ENCODE data around the gene SDHA. TPM values are rescaled to one million over a fixed set of nuclear protein-coding genes. Genes with fewer than 3 reads are reported as not detected.
A peak's percentile ranks its signal among the peaks of the same experiment; 100 is the strongest.
"Not testable (repeated sequence)": the region's sequence is repeated elsewhere in the genome, so short reads cannot be mapped to it uniquely, and the experiment has no call there.

SDHA gene
- total RNA-seq, 4 donors from 2014 or later, result 86.0 to 150 (median 115) TPM

DNA sequence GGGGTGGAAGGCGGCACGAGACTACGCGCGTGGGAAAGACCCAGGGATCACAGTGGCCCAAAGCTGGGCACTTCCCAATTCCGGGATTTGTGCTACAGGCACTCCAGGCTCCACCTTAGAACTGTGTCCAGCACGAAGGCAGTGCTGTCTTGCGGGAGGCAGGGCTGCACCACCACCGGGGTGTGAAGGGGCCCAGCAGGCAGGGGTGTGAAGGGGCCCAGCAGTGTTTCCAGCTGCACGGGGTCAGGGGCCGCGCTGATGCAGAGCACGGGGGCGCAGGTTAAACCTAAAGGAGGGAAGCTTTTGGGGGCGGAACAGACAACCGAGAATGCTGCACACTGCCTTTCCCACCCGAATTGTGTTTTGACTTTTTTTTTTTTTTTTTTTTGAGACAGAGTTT is 52.2 kb downstream of the SDHA start:
- H3K4me1 ChIP-seq, result peaks cover 18 to 38% (median 32%) of the 10 kb centered on the region in 4 donors
- peak overlapping the region; percentile 85 to 93 (median 88) for H3K27ac ChIP-seq (replicated peaks in 1 of 4)
- intact Hi-C loops (cut with DNase I), result no loop called here
- 66% methylated on average over 17 of the region's 17 CpGs for WGBS
- peaks cover 6 to 41% (median 26%) of the 10 kb centered on the region in 4 donors for H3K36me3 ChIP-seq
- H3K9me3 ChIP-seq, result no peaks in the 10 kb centered on the region
- no peaks in the 10 kb centered on the region for H3K27me3 ChIP-seq
- DNase-seq (ENCODE audit: extremely low spot score), result no peak
- peak overlapping the region in 3 of 4 donors; percentile 71 to 88 (median 86) for H3K4me3 ChIP-seq
- TF ChIP-seq POLR2AphosphoS5 (IDR thresholded peaks at IDR 0.05) (no peak), POLR2A (IDR thresholded peaks at IDR 0.05; ENCODE audit: low read depth) (no peak), EP300 (IDR thresholded peaks at IDR 0.05) (no peak)
- TF ChIP-seq, protein P1, sequence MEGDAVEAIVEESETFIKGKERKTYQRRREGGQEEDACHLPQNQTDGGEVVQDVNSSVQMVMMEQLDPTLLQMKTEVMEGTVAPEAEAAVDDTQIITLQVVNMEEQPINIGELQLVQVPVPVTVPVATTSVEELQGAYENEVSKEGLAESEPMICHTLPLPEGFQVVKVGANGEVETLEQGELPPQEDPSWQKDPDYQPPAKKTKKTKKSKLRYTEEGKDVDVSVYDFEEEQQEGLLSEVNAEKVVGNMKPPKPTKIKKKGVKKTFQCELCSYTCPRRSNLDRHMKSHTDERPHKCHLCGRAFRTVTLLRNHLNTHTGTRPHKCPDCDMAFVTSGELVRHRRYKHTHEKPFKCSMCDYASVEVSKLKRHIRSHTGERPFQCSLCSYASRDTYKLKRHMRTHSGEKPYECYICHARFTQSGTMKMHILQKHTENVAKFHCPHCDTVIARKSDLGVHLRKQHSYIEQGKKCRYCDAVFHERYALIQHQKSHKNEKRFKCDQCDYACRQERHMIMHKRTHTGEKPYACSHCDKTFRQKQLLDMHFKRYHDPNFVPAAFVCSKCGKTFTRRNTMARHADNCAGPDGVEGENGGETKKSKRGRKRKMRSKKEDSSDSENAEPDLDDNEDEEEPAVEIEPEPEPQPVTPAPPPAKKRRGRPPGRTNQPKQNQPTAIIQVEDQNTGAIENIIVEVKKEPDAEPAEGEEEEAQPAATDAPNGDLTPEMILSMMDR (IDR thresholded peaks at IDR 0.05), result no peak

DNA sequence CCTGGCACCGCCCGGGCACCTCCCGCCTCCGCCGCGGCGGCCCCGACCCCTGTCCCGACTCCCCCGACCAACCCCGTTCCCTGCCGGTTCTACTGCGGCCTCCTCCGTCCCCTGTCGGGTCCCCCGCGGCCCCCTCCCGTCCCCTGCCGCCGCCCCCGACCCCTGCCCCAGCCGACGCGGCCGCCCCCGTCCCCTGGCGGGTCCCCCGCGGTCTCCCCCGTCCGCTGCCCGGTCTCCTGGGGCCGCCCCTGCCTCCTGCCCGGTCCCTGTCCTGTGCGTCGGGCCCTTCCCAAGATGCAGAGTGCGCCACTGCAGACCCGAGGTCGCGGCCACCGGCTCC is 53.7 kb downstream of the SDHA start:
- Histone ChIP-seq H3K36me3 (peaks cover 6 to 44% (median 24%) of the 10 kb centered on the region in 4 donors), H3K4me3 (peak overlapping the region; percentile 71 to 88 (median 86)), H3K4me1 (peaks cover 18 to 39% (median 32%) of the 10 kb centered on the region in 4 donors), H3K27ac (replicated peaks in 1 of 4) (peak overlapping the region; percentile 85 to 93 (median 88))
- H3K9me3 ChIP-seq; DNase-seq (ENCODE audit: extremely low spot score); H3K27me3 ChIP-seq; intact Hi-C loops (cut with DNase I): not testable (repeated sequence)
- WGBS, result 0% methylated on average over 3 of the region's 41 CpGs

DNA sequence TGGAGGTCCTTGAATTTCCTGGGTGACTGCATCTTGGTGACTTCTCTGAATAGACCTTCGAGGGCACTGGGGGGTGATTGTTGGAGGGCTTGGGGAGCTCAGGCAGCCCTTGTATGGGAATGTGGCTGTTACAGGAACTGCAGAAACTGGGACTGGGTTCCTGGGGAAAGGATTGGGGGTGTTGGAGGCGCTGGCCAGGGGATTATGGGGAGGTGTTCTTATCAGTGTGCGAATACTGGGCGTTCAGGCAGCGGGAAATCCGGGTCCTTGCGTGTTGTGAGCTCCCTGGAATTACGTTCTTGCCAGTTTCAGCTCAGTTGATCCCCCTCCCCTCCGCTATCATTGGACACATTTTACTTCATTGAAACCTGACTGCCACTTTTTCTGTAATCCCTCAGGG is 55.0 kb downstream of the SDHA start:
- intact Hi-C loops (cut with DNase I); DNase-seq (ENCODE audit: extremely low spot score); H3K27me3 ChIP-seq; H3K27ac ChIP-seq (replicated peaks in 1 of 4); H3K9me3 ChIP-seq: not testable (repeated sequence)
- Histone ChIP-seq H3K36me3 (peaks cover 6 to 45% (median 26%) of the 10 kb centered on the region in 4 donors), H3K4me3 (peak overlapping the region in 1 of 4 donors; percentile 71), H3K4me1 (peaks cover 18 to 39% (median 32%) of the 10 kb centered on the region in 4 donors)
- WGBS, result 90% methylated on average over 9 of the region's 9 CpGs

DNA sequence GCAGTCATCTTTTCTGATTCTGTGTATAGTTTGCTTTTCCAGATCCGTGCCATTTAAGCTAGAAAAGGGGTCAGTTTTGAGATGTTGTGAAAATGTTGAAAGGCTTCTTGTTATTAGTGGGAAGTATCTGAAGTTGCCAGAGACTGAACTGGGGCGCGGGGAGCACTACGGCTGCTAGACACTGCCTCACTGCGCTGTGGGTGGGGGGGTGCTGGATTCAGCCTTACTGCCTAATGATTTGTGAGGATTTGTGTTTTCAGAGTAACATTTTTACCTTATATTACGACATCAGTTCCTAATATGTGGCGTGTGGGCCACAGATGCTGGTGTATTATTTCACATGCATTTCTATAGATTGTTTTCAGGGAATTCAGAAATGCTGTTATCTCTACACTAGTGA is 55.4 kb downstream of the SDHA start:
- intact Hi-C loops (cut with DNase I); H3K27ac ChIP-seq (replicated peaks in 1 of 4): not testable (repeated sequence)
- 88% methylated on average over 7 of the region's 7 CpGs for WGBS

DNA sequence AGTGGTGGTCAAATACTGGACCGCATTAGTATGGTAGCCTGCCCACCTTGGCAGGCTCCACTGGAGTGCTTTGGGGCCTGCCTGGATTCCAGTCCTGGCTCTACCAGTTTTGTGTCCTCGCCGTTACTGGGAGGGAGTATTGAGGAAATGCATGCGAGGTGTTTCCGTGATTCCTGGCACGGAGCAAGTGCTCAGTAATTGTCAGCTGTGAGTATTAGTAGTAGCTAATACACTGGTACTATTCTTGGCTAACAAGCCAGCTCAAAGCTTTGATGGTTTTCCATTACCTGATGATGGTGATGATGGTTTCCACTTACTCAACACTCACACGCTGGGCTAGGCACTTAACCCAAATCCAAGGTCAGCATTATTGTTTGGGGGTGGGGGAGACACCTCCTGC is 56.2 kb downstream of the SDHA start:
- H3K27ac ChIP-seq (replicated peaks in 1 of 4); H3K4me3 ChIP-seq; intact Hi-C loops (cut with DNase I); DNase-seq (ENCODE audit: extremely low spot score); H3K27me3 ChIP-seq; H3K9me3 ChIP-seq: not testable (repeated sequence)
- peaks cover 6 to 49% (median 30%) of the 10 kb centered on the region in 4 donors for H3K36me3 ChIP-seq
- WGBS, result 84% methylated on average over 7 of the region's 7 CpGs
- H3K4me1 ChIP-seq, result peaks cover 18 to 39% (median 32%) of the 10 kb centered on the region in 4 donors

More for the DNA sequence above, 55.4 kb downstream of the SDHA start:
- peaks cover 6 to 45% (median 28%) of the 10 kb centered on the region in 4 donors for H3K36me3 ChIP-seq
- H3K4me1 ChIP-seq, result peaks cover 18 to 39% (median 32%) of the 10 kb centered on the region in 4 donors
- not testable (repeated sequence) for DNase-seq (ENCODE audit: extremely low spot score); H3K9me3 ChIP-seq; H3K4me3 ChIP-seq; H3K27me3 ChIP-seq

DNA sequence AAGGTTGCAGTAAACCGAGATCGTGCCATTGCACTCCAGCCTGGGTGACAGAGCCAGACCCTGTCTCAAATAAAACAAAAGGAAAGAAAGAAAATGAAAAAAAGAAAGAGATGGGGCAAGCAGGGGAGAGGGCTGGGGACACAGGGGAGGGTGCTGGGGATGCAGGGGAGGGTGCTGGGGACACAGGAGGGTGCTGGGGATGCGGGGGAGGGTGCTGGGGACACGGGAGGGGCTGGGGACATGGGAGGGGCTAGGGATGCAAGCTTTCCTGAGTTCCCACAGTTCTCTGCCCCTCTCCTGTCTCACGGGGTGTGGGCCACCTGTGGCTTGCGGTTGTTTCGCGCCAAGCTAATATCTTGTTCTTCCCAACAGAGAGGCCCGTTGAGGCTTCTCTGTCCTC is 60.5 kb downstream of the SDHA start:
- Histone ChIP-seq H3K27ac (replicated peaks in 1 of 4) (no peak overlapping the region), H3K36me3 (peaks cover 6 to 45% (median 28%) of the 10 kb centered on the region in 4 donors), H3K4me3 (no peak overlapping the region), H3K9me3 (no peaks in the 10 kb centered on the region), H3K4me1 (peaks cover 4 to 17% (median 11%) of the 10 kb centered on the region in 4 donors), H3K27me3 (no peaks in the 10 kb centered on the region)
- DNase-seq (ENCODE audit: extremely low spot score), result no peak
- intact Hi-C loops (cut with DNase I), result no loop called here
- WGBS, result 80% methylated on average over 8 of the region's 9 CpGs
- TF ChIP-seq POLR2A (IDR thresholded peaks at IDR 0.05; ENCODE audit: low read depth) (no peak), POLR2AphosphoS5 (IDR thresholded peaks at IDR 0.05) (no peak), EP300 (IDR thresholded peaks at IDR 0.05) (no peak)
- TF ChIP-seq, protein P1 (IDR thresholded peaks at IDR 0.05), result no peak

DNA sequence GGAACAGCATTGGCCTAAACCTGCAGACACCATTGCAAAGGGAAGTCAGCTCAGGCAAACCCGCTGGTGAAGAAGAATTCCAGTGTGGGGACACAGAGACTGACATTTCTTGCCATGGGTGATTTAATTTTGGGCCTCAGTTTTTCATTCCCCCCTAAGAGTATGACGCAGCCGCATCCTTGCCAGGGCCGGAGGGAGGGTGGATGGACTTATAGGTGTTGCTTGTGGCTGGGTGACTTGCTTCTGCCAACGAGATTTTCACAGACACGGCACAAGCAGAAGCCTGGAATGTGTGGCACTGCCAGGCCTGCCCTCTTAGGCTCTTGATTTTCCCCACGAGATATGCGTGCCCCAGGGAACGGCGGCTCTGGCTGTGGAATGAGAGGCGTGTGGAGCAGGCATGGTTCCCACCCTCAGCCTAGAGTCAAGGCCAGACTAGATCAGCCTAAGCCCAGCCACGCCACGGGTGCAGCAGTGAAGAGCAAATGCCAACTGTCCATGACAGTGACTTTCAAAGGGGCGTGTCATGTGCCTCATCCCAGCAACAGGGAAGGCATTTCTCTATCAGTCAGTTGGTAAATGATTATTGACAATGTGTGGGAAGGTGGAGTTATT is 61.0 kb downstream of the SDHA start:
- intact Hi-C loops (cut with DNase I); H3K4me3 ChIP-seq: not testable (repeated sequence)

More for the DNA sequence above, 61.0 kb downstream of the SDHA start:
- H3K9me3 ChIP-seq; DNase-seq (ENCODE audit: extremely low spot score); H3K27me3 ChIP-seq; H3K27ac ChIP-seq (replicated peaks in 1 of 4): not testable (repeated sequence)
- peaks cover 6 to 47% (median 27%) of the 10 kb centered on the region in 4 donors for H3K36me3 ChIP-seq
- H3K4me1 ChIP-seq, result peaks cover under 1 to 13% (median 6%) of the 10 kb centered on the region in 4 donors
- WGBS, result 93% methylated on average over 14 of the region's 14 CpGs

All from esophagus muscularis mucosa (tissue), 4 donors.